Sigmoid colon (tissue), 4 donors: ENCODE results near the gene ARHGAP30.

ENCODE experiments used
- CTCF ChIP-seq, 4 experiments: fragments of 450-650 bp in 3 of 4; fragments of 200-600 bp in 1 of 4; IDR thresholded peaks; one replicate each; pipeline ENCODE4 v1.5.1; 2016 to 2019; ENCODE audit warnings: antibody characterized with exemption in 4 of 4, mild to moderate bottlenecking in 3 of 4, moderate library complexity in 2 of 4
- EP300 ChIP-seq, 4 donors: sonication (generic); formaldehyde crosslinking; IDR thresholded peaks; one replicate each; pipeline ENCODE4 v1.6.1; 2017; ENCODE audit warnings: antibody characterized with exemption in 4 of 4
- POLR2A ChIP-seq, 2 donors: fragments of 450-650 bp; IDR thresholded peaks; one replicate each; pipeline ENCODE4 v1.6.1; 2016; ENCODE audit warnings: antibody characterized with exemption in 2 of 2, mild to moderate bottlenecking in 2 of 2, moderate library complexity in 2 of 2

GRCh38 chr1:161068306-161069234, 1.1 kb downstream of the ARHGAP30 start:
- TF ChIP-seq CTCF (IDR thresholded peaks at IDR 0.05) (no peak), POLR2A (IDR thresholded peaks at IDR 0.05) (no peak), EP300 (IDR thresholded peaks at IDR 0.05) (no peak)
